ENCODE measurements around the gene FER.
"Not testable (repeated sequence)": the region's sequence is repeated elsewhere in the genome, so short reads cannot be mapped to it uniquely, and the experiment has no call there.

The FER gene

DNA sequence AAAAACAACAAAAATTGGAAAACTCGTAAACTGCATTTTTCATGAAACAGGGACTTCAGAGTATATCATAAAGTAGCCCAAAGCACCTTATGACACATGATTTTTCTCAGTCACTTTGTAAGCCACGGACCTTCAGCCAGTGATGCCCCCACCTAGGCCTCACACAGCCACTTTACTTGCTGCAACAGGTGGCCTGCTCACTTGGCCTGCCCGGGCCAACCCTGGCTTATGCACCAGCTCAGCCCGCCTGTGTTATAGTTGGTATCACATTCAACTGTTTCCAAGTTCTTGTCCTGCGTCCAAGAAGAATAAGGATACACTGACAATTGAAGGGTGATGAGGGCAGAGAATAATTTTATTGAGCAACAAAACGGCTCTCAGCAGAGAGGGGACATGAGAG is 219.2 kb downstream of the FER start:
- no peak overlapping the region for H3K4me2 ChIP-seq

DNA sequence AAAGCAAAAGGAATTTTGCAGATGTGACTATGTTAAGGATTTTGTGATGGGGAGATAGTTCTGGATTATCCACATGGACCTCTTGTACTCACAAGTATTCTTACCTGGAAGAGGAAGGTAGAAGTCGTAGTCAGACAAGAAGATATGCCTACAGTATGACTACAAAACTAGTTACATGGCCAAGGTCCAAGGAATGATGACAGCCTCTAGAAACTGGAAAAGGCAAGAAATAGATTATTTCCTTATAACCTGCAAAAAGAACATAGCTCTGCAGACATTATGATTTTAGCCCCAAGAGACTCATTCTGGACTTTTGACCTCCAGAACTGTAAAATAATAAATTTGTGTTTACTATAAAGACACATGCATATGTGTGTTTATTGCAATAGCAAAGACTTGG is 226.9 kb downstream of the FER start:
- H3K27me3 ChIP-seq, result no peaks in the 10 kb centered on the region
- H3K9me3 ChIP-seq (replicated peaks in 1 of 11), result no peaks in the 10 kb centered on the region
- no peak overlapping the region for H3K4me2 ChIP-seq
- peaks cover 0 to 23% (median 0%) of the 10 kb centered on the region in 11 experiments; a peak in 5 of 22 replicates for H3K36me3 ChIP-seq
- H3K4me1 ChIP-seq, result no peaks in the 10 kb centered on the region
- no peak overlapping the region for H3K27ac ChIP-seq
- no peaks in the 10 kb centered on the region for H4K20me1 ChIP-seq
- no peak overlapping the region for H3K9ac ChIP-seq
- no peak overlapping the region for H3K4me3 ChIP-seq
- TF ChIP-seq Cebpa-rat (IDR thresholded peaks at IDR 0.05), result no peak

More for the DNA sequence above, 219.2 kb downstream of the FER start:
- Histone ChIP-seq H3K27ac (no peak overlapping the region), H3K9ac (no peak overlapping the region), H4K20me1 (no peaks in the 10 kb centered on the region), H3K4me3 (no peak overlapping the region), H3K4me1 (no peaks in the 10 kb centered on the region), H3K36me3 (peaks cover 0 to 17% (median 7%) of the 10 kb centered on the region in 11 experiments; a peak in 7 of 22 replicates), H3K27me3 (no peaks in the 10 kb centered on the region), H3K9me3 (replicated peaks in 1 of 11) (peaks cover 6 to 15% (median 9%) of the 10 kb centered on the region in 11 experiments; a peak in 18 of 22 replicates)
- no peak for TF ChIP-seq Cebpa-rat (IDR thresholded peaks at IDR 0.05)

DNA sequence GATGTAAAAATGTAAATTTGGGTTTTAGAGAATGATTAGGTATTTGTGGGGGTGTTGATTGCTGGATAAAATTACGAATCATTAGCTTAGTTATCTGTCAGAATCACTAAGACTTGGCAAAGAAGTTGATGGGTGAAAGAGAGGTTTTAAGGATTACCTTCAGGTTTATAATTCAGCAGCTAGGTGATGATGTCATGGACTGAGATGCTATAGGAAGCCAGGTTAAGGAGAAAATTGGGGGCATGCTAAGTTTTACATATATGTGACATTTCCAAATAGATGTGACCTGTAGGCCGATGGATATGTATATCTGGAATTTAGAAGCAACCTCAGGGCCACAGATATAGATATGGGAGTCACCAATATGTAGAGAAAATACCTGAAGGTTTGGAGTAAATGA is 228.0 kb downstream of the FER start:
- Histone ChIP-seq H3K4me2 (no peak overlapping the region), H3K4me1 (no peaks in the 10 kb centered on the region), H3K4me3 (no peak overlapping the region), H3K9me3 (replicated peaks in 1 of 11) (no peaks in the 10 kb centered on the region), H3K27ac (no peak overlapping the region), H4K20me1 (no peaks in the 10 kb centered on the region), H3K9ac (no peak overlapping the region), H3K36me3 (peaks cover 0 to 23% (median 0%) of the 10 kb centered on the region in 11 experiments; a peak in 5 of 22 replicates), H3K27me3 (no peaks in the 10 kb centered on the region)
- TF ChIP-seq Cebpa-rat (IDR thresholded peaks at IDR 0.05), result no peak

DNA sequence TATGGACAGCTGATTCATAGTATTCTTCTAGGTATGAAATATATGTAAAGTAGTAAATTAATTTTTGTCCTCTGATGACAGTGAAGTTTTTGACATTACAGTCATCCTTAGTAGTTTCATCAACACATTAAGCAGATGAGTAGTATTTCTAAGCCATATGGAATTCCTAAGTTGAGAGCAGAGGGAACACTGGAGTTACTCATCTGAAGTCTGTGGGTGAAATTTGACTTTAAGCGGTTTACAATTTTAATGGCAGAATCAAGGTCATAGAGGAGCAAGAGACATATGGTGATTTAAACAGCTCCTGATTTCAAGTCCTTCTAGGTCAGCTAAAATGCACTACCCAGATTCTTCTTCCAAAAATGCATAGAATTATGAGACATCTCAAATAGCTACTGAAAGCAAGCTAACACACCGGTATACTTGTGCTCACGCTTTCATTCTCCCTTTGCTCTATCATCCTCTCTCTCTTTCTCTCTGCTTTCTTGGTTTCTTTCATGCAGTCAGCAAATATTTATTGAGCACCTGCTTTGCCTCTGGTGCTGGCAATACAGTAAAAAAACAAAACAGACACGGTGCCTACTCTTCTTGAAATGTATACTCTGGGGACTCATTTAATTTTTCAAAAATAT is 235.9 kb downstream of the FER start:
- peaks cover 0 to 8% (median 0%) of the 10 kb centered on the region in 11 experiments; a peak in 2 of 22 replicates for H3K9me3 ChIP-seq (replicated peaks in 1 of 11)

DNA sequence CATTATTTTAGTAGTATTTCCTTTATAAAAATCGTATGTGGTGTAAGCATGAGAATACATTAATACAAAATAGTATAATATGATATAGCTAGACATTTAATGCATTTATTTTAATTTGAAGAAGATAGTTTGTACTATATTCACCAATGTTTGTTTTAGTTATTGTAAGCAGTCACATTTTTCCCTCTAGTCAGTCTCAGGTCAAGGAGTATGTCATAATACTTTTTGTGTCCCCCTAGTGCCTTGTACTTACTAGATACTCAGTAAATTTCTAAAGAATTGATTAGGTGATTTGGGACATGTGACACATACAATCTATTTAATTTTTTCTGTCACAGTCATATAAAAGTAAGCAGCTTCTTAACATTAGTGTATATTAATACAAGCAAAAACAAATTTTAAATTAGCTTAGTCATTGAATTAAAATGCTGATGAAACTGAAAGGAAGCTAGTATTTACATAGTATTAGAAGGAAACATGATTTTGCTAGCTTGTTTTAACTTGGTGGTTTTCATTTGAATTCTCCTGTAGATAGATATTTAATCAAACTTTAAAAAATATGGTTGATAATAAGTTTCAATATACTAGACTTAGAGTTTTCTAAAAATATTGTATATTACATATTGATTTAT is 242.2 kb downstream of the FER start:
- peaks cover 22 to 37% (median 27%) of the 10 kb centered on the region in 11 experiments for H3K9me3 ChIP-seq (replicated peaks in 1 of 11)
- H3K9ac ChIP-seq, result no peak overlapping the region
- no peak overlapping the region for H3K4me2 ChIP-seq
- H4K20me1 ChIP-seq, result no peaks in the 10 kb centered on the region
- peaks cover 0 to 28% (median 0%) of the 10 kb centered on the region in 11 experiments; a peak in 4 of 22 replicates for H3K36me3 ChIP-seq
- no peaks in the 10 kb centered on the region for H3K27me3 ChIP-seq
- no peak overlapping the region for H3K27ac ChIP-seq
- H3K4me1 ChIP-seq, result no peaks in the 10 kb centered on the region
- no peak overlapping the region for H3K4me3 ChIP-seq
- TF ChIP-seq Cebpa-rat (IDR thresholded peaks at IDR 0.05), result no peak

More for the DNA sequence above, 235.9 kb downstream of the FER start:
- Histone ChIP-seq H3K4me3 (no peak overlapping the region), H3K36me3 (peaks cover 0 to 24% (median 0%) of the 10 kb centered on the region in 11 experiments; a peak in 4 of 22 replicates), H3K4me2 (no peak overlapping the region), H3K27me3 (no peaks in the 10 kb centered on the region), H3K9ac (no peak overlapping the region), H3K27ac (no peak overlapping the region), H3K4me1 (no peaks in the 10 kb centered on the region), H4K20me1 (no peaks in the 10 kb centered on the region)
- no peak for TF ChIP-seq Cebpa-rat (IDR thresholded peaks at IDR 0.05)

DNA sequence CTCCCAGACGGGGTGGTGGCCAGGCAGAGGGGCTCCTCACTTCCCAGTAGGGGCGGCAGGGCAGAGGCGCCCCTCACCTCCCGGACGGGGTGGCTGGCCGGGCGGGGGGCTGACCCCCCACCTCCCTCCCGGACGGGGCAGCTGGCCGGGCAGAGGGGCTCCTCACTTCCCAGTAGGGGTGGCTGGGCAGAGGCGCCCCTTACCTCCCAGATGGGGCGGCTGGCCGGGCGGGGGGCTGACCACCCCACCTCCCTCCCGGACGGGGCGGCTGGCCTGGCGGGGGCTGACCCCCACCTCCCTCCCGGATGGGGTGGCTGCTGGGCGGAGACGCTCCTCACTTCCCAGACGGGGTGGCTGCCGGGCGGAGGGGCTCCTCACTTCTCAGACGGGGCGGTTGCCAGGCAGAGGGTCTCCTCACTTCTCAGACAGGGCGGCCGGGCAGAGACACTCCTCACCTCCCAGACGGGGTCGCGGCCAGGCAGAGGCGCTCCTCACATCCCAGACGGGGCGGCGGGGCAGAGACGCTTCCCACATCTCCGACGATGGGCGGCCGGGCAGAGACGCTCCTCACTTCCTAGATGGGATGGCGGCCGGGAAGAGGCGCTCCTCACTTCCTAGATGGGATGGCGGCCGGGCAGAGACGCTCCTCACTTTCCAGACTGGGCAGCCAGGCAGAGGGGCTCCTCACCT is 244.8 kb downstream of the FER start:
- H3K4me1 ChIP-seq, H3K27ac ChIP-seq, H3K4me3 ChIP-seq, H3K9ac ChIP-seq, H3K27me3 ChIP-seq, H3K4me2 ChIP-seq, H4K20me1 ChIP-seq: not testable (repeated sequence)
- Histone ChIP-seq H3K9me3 (replicated peaks in 1 of 11) (peaks cover 26 to 37% (median 29%) of the 10 kb centered on the region in 11 experiments), H3K36me3 (peaks cover 0 to 11% (median 0%) of the 10 kb centered on the region in 11 experiments; a peak in 3 of 22 replicates)

DNA sequence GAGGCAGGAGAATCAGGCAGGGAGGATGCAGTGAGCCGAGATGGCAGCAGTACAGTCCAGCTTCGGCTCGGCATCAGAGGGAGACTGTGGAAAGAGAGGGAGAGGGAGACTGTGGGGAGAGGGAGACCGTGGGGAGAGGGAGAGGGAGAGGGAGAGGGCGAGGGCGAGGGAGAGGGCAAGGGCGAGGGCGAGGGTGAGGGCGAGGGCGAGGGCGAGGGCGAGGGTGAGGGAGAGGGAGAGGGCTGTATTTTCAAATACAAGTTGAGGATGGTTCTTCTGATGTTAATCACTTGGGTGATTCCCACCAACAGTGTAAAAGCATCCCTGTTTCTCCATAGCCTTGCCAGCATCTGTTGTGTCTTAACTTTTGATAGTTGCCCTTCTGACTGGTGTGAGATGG is 245.7 kb downstream of the FER start:
- not testable (repeated sequence) for H3K4me3 ChIP-seq, H3K4me2 ChIP-seq, H3K27ac ChIP-seq, H3K4me1 ChIP-seq, H3K9ac ChIP-seq, H4K20me1 ChIP-seq, H3K27me3 ChIP-seq
- peaks cover 26 to 37% (median 29%) of the 10 kb centered on the region in 11 experiments for H3K9me3 ChIP-seq (replicated peaks in 1 of 11)
- peaks cover 0 to 19% (median 0%) of the 10 kb centered on the region in 11 experiments; a peak in 3 of 22 replicates for H3K36me3 ChIP-seq

DNA sequence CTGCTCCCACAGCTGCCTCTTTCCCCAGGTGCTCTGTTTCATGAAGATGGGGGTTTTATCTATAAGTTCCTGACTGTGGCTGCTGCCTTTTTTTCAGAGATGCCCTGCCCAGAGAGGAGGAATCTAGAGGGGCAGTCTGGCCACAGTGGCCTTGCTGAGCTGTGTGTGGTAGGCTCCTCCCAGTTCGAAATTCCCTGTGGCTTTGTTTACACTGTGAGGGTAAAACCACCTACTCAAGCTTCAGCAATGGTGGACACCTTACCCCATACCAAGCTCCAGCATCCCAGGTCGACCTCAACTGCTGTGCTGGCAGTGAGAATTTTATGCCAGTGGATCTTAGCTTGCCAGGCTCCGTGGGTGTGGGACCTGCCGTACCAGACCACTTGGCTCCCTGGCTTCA is 250.0 kb downstream of the FER start:
- Histone ChIP-seq H4K20me1 (no peaks in the 10 kb centered on the region), H3K27ac (no peak overlapping the region), H3K36me3 (peaks cover 0 to 20% (median 0%) of the 10 kb centered on the region in 11 experiments; a peak in 3 of 22 replicates), H3K4me3 (no peak overlapping the region), H3K9me3 (replicated peaks in 1 of 11) (peaks cover 20 to 31% (median 29%) of the 10 kb centered on the region in 11 experiments), H3K9ac (no peak overlapping the region), H3K4me1 (no peaks in the 10 kb centered on the region), H3K4me2 (no peak overlapping the region), H3K27me3 (no peaks in the 10 kb centered on the region)
- TF ChIP-seq Cebpa-rat (IDR thresholded peaks at IDR 0.05), result no peak

DNA sequence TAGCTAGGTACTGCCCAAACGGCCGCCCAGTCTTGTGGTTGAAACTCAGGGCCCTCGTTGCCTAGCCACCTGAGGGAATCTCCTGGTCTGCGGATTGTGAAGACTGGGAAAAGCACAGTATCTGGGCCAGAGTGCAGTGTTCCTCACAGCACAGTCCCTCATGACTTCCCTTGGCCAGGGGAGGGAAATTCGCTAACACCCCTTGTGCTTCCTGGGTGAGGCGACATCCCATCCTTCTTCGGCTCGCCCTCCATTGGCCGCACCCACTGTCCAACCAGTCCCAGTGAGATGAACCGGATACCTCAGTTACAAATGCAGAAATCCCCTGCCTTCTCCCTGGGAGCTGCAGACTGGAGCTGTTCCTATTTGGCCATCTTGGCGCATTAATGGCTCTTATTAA is 250.5 kb downstream of the FER start:
- TF ChIP-seq Cebpa-rat (IDR thresholded peaks at IDR 0.05), result no peak
- Histone ChIP-seq H3K4me2 (no peak overlapping the region), H3K9me3 (replicated peaks in 1 of 11) (peaks cover 15 to 26% (median 24%) of the 10 kb centered on the region in 11 experiments), H3K36me3 (peaks cover 0 to 17% (median 0%) of the 10 kb centered on the region in 11 experiments; a peak in 3 of 22 replicates), H3K4me1 (no peaks in the 10 kb centered on the region), H3K4me3 (no peak overlapping the region), H4K20me1 (no peaks in the 10 kb centered on the region), H3K9ac (no peak overlapping the region), H3K27me3 (no peaks in the 10 kb centered on the region), H3K27ac (no peak overlapping the region)

Data from BLaER1 treated with 17β-estradiol and CSF1 and Interleukin-3, amounts not matched to agents 10 nM and 100 nM (cell line).